GM18526 (cell line): Measurements from ENCODE around the gene ZNF526.

Source experiments
- POLR2A ChIP-seq: IDR thresholded peaks from 3 replicates; pipeline ENCODE4 v1.6.1; 2011; ENCODE audit not compliant: insufficient read length; ENCODE audit errors: extremely low read depth

Gene ZNF526

DNA sequence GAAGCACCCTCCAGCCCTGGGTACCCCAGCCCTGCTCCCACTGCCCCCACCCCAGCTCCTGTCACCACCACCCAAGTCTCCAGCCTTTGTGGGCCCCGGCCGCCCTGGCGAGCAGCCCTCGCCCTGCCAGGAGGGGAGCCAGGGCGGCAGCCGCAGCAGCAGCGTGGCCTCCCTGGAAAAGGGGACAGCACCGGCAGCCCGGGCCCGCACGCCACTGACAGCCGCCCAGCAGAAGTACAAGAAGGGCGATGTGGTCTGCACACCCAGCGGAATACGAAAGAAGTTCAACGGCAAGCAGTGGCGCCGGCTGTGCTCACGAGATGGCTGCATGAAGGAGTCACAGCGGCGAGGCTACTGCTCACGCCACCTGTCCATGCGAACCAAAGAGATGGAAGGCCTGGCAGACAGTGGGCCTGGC is 52.9 kb downstream of the ZNF526 start:
- no peak for TF ChIP-seq POLR2A

DNA sequence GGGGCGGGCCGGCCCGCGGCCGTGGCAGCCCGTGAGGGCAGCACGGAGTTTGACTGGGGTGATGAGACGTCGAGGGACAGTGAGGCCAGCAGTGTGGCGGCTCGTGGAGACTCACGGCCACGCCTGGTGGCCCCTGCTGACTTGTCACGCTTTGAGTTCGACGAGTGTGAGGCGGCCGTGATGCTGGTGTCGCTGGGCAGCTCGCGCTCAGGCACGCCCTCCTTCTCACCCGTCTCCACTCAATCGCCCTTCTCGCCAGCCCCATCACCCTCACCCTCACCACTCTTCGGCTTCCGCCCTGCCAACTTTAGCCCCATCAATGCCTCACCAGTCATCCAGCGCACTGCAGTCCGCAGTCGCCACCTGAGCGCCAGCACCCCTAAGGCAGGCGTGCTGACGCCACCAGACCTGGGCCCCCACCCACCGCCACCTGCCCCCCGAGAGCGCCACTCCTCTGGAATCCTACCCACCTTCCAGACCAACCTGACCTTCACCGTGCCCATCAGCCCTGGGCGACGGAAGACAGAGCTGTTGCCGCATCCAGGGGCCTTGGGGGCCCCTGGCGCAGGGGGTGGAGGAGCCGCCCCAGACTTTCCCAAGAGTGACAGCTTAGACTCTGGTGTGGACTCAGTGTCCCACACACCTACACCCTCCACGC is 53.4 kb downstream of the ZNF526 start:
- TF ChIP-seq POLR2A, result no peak

DNA sequence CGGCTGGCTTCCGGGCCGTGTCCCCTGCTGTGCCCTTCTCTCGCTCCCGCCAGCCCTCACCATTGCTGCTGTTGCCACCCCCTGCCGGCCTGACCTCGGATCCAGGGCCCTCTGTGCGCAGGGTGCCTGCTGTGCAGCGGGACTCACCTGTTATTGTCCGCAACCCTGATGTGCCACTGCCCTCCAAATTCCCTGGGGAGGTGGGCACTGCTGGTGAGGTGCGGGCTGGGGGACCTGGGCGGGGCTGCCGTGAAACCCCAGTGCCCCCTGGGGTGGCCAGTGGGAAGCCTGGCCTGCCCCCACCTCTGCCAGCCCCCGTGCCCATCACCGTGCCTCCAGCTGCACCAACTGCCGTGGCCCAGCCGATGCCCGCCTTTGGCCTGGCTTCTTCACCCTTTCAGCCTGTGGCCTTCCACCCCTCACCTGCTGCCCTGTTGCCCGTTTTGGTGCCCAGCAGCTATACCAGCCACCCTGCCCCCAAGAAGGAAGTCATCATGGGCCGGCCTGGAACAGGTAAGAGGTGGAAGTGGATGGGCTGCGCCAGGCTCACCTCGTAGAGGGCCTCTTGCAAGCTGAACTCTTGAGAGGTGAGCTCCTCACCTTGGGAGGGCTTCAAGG is 54.1 kb downstream of the ZNF526 start:
- no peak for TF ChIP-seq POLR2A

DNA sequence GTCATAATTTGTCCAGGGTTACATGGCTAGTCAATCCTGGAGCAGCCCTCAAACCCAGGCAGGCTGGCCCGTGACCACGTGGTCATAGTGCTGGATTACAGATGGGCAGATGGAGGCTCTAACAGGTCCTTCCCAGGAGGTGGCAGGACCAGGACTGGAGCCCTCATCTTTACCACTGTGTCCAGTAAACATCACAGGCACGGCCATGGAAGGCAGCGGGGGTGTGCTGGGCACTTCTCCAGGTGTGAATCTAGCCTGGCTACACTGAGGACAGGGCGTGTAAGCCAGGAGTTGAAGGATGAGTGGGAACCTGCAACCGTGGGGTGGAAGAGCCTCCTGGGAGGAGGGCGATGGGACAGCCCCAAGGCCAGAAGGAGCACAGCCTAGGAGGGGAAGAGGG is 55.0 kb downstream of the ZNF526 start:
- TF ChIP-seq POLR2A, result no peak

DNA sequence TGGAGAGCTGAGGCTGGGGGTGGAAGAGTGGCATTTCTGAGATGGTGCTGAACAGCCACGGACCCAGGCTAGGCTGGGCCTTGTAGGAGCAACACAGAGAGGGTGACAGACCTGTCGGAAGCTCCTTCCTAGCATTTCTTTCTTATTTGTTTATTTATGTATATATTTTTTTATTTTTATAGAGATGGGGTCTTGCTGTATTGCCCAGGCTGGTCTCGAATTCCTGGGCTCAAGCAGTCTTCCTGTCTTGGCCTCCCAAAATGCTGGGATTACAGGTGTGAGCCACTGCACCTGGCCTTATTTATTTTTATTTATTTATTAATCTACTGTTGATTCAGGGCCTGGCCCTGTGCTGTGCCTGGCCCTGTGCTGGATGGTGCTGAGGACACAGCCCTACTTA is 55.4 kb downstream of the ZNF526 start:
- no peak for TF ChIP-seq POLR2A

DNA sequence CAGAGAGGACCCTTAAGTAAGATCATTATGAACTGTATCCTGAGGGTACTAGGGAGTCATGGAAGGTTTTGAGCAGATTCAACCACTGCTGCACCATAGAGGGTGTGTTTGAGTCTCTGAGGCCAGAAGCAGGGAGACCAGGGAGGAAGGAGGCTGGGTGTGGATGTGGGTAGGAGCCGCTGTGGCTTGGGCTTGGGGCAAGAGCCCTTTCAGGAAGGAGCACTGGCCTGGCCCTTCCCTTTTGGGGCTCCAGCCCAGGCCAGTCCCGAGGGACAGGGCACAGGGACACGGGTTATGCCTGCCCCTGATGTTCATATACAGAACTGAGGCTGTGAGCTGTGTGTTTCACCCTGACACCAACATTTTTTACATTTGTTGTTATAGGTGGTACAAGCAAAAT is 56.2 kb downstream of the ZNF526 start:
- TF ChIP-seq POLR2A, result no peak

DNA sequence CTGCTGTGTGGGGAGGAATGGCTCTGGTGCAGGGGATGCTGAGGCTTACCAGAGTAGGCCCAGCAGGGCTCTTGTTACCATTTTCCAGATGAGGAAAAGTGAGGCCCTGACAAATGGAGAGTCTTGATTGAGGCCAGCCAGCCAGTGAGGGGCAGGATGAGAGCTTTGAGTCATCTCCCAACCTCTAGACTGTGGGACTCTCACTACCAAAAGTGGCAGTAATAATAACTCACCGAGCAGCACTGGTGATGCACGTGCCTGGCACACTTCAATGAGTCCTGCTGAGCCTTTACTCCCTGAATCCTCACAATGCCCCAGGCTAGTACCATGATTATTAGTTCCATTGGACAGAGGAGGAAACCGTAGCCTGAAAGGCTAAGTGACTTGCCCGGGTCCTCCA is 56.7 kb downstream of the ZNF526 start:
- no peak for TF ChIP-seq POLR2A
